ENCODE data around the gene N4BP2. TPM values are rescaled to one million over a fixed set of nuclear protein-coding genes. Genes with fewer than 3 reads are reported as not detected.

N4BP2 gene
- total RNA-seq, 1 experiment from 2014 or later: 5.3 TPM

DNA sequence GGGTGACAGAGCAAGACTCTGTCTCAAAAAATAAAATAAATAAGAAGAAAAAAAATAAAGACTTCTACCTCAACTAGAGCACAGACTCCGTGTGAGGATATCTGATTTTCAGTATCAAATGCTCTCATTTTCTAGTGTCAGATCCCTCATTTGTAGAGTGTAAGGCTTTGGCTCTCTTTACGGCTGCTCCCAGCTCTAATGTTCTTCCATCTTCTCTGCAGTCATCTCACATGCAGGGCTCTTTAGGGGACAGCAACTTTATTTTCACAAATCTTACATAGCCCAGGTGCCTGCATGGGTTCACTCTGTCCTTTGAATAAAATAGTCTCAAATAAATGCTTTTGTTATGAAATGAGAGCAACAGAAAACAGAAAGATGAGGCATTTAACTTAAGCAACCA, 120.9 kb downstream of the N4BP2 start:
- no peaks in the 10 kb centered on the region for H3K4me1 Mint-ChIP-seq (ENCODE audit: low read depth, unreplicated experiment)
- H3K27me3 Mint-ChIP-seq (ENCODE audit: unreplicated experiment): no peaks in the 10 kb centered on the region
- TF ChIP-seq, protein P1, sequence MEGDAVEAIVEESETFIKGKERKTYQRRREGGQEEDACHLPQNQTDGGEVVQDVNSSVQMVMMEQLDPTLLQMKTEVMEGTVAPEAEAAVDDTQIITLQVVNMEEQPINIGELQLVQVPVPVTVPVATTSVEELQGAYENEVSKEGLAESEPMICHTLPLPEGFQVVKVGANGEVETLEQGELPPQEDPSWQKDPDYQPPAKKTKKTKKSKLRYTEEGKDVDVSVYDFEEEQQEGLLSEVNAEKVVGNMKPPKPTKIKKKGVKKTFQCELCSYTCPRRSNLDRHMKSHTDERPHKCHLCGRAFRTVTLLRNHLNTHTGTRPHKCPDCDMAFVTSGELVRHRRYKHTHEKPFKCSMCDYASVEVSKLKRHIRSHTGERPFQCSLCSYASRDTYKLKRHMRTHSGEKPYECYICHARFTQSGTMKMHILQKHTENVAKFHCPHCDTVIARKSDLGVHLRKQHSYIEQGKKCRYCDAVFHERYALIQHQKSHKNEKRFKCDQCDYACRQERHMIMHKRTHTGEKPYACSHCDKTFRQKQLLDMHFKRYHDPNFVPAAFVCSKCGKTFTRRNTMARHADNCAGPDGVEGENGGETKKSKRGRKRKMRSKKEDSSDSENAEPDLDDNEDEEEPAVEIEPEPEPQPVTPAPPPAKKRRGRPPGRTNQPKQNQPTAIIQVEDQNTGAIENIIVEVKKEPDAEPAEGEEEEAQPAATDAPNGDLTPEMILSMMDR (IDR thresholded peaks at IDR 0.05; ENCODE audit: unreplicated experiment): no peak
- H3K9me3 Mint-ChIP-seq (ENCODE audit: low read depth, unreplicated experiment): peaks cover 2% of the 10 kb centered on the region
- no peaks in the 10 kb centered on the region for H3K36me3 Mint-ChIP-seq (ENCODE audit: insufficient read depth, unreplicated experiment)
- no peak overlapping the region for H3K4me3 Mint-ChIP-seq (ENCODE audit: low read depth, unreplicated experiment)
- BruUV-seq (replicated peaks): no TSS peak
- CTCF ChIA-PET: no interaction called here
- no peak for DNase-seq
- intact Hi-C loops (cut with micrococcal nuclease; ENCODE audit: unreplicated experiment): no loop called here
- no peak overlapping the region for H3K27ac Mint-ChIP-seq (ENCODE audit: unreplicated experiment)

- Mint-ChIP-seq H3K4me3 (ENCODE audit: low read depth, unreplicated experiment) (no peak overlapping the region), H3K36me3 (ENCODE audit: insufficient read depth, unreplicated experiment) (no peaks in the 10 kb centered on the region), H3K9me3 (ENCODE audit: low read depth, unreplicated experiment) (peaks cover 2% of the 10 kb centered on the region), H3K4me1 (ENCODE audit: low read depth, unreplicated experiment) (no peaks in the 10 kb centered on the region), H3K27ac (ENCODE audit: unreplicated experiment) (no peak overlapping the region), H3K27me3 (ENCODE audit: unreplicated experiment) (no peaks in the 10 kb centered on the region)
- no peak for DNase-seq
- CTCF ChIA-PET: no interaction called here
- intact Hi-C loops (cut with micrococcal nuclease; ENCODE audit: unreplicated experiment): no loop called here
- TF ChIP-seq, protein P1 (IDR thresholded peaks at IDR 0.05; ENCODE audit: unreplicated experiment): no peak
- BruUV-seq (replicated peaks): no TSS peak
Observed at GRCh38 chr4:40178672-40179071, 122.0 kb downstream of the N4BP2 start.

- no TSS peak for BruUV-seq (replicated peaks)
- Mint-ChIP-seq H3K4me1 (ENCODE audit: low read depth, unreplicated experiment) (no peaks in the 10 kb centered on the region), H3K27ac (ENCODE audit: unreplicated experiment) (no peak overlapping the region), H3K4me3 (ENCODE audit: low read depth, unreplicated experiment) (no peak overlapping the region), H3K27me3 (ENCODE audit: unreplicated experiment) (no peaks in the 10 kb centered on the region), H3K9me3 (ENCODE audit: low read depth, unreplicated experiment) (peaks cover 2% of the 10 kb centered on the region), H3K36me3 (ENCODE audit: insufficient read depth, unreplicated experiment) (no peaks in the 10 kb centered on the region)
- no peak for DNase-seq
- CTCF ChIA-PET: no interaction called here
- TF ChIP-seq, protein P1 (IDR thresholded peaks at IDR 0.05; ENCODE audit: unreplicated experiment): no peak
- intact Hi-C loops (cut with micrococcal nuclease; ENCODE audit: unreplicated experiment): no loop called here
Observed at GRCh38 chr4:40179360-40179759, 122.7 kb downstream of the N4BP2 start.

- intact Hi-C loops (cut with micrococcal nuclease; ENCODE audit: unreplicated experiment): no loop called here
- Mint-ChIP-seq H3K27me3 (ENCODE audit: unreplicated experiment) (no peaks in the 10 kb centered on the region), H3K4me1 (ENCODE audit: low read depth, unreplicated experiment) (no peaks in the 10 kb centered on the region), H3K36me3 (ENCODE audit: insufficient read depth, unreplicated experiment) (no peaks in the 10 kb centered on the region), H3K9me3 (ENCODE audit: low read depth, unreplicated experiment) (peaks cover 2% of the 10 kb centered on the region), H3K4me3 (ENCODE audit: low read depth, unreplicated experiment) (no peak overlapping the region), H3K27ac (ENCODE audit: unreplicated experiment) (no peak overlapping the region)
- TF ChIP-seq, protein P1 (IDR thresholded peaks at IDR 0.05; ENCODE audit: unreplicated experiment): no peak
- CTCF ChIA-PET: no interaction called here
- no peak for DNase-seq
- no TSS peak for BruUV-seq (replicated peaks)
Observed at GRCh38 chr4:40180356-40180755, 123.7 kb downstream of the N4BP2 start.

DNA sequence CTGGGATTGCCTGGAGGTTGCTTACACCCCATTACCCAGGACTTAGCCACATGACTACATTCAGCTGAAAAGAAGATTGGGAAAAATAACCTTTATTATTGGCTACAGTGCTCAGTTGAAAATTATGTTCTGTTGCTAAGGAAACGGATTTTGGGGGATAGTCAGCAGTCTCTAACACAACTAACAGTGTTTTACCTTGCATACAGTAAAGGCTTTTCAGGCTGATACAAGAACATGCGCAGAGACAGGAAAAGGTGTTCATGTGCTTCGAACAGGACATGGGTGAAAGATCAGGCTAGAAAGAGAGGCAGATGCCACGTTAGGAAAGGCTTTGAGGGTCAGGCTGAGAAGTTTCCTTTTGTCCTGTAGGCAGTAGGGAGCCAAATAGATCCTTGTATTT, 125.4 kb downstream of the N4BP2 start:
- Mint-ChIP-seq H3K4me1 (ENCODE audit: low read depth, unreplicated experiment) (no peaks in the 10 kb centered on the region), H3K27ac (ENCODE audit: unreplicated experiment) (no peak overlapping the region), H3K4me3 (ENCODE audit: low read depth, unreplicated experiment) (no peak overlapping the region), H3K36me3 (ENCODE audit: insufficient read depth, unreplicated experiment) (no peaks in the 10 kb centered on the region), H3K27me3 (ENCODE audit: unreplicated experiment) (no peaks in the 10 kb centered on the region), H3K9me3 (ENCODE audit: low read depth, unreplicated experiment) (peaks cover 2% of the 10 kb centered on the region)
- DNase-seq: no peak
- intact Hi-C loops (cut with micrococcal nuclease; ENCODE audit: unreplicated experiment): no loop called here
- no TSS peak for BruUV-seq (replicated peaks)
- TF ChIP-seq, protein P1 (IDR thresholded peaks at IDR 0.05; ENCODE audit: unreplicated experiment): no peak
- CTCF ChIA-PET: no interaction called here
